ENCODE measurements around the gene ATP6V0E1. TPM values are rescaled to one million over a fixed set of nuclear protein-coding genes. Genes with fewer than 3 reads are reported as not detected.

ATP6V0E1 gene
- total and polyA plus RNA-seq, 11 donors: 127 to 242 (median 204) TPM

DNA sequence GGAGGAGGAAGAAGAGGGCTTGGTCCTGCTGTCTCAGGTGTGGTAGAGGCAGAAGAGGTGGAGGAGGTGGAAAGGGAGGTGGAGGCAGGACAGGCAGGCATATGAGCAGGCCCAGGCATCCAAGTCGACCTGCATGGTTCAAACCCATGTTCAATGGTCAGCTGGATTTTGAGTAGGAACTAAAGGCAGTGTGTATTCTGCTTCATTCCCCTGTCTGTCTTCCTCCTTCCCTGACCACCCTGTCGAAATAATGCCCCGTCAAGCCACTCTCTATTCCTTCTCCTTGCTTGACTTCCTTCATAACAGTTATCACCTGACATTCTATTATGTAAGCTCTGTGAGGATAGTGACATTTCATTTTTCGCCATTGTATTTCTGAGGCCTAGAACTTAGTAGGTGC, 34.8 kb downstream of the ATP6V0E1 start:
- Histone ChIP-seq H3K27me3 (no peaks in the 10 kb centered on the region), H3K9me3 (no peaks in the 10 kb centered on the region), H3K27ac (peak overlapping the region in 2 of 12 donors; percentile 22 to 88), H3K36me3 (peaks cover 0 to 33% (median 14%) of the 10 kb centered on the region in 9 donors), H3K4me3 (no peak overlapping the region), H3K4me1 (peaks cover 5 to 70% (median 35%) of the 10 kb centered on the region in 12 donors)
- intact Hi-C loops (cut with DNase I): loop anchor here in 3 of 10 donors (5.0 to 10.0 kb wide), 2 partner anchors 39 to 126 kb away; partner anchors contain the start of genes BNIP1 (in 2 of the 3) and CREBRF (in 1 of the 3)
- peak in 1 of 4 donors; percentile 23 for ATAC-seq
- TF ChIP-seq, protein P1, sequence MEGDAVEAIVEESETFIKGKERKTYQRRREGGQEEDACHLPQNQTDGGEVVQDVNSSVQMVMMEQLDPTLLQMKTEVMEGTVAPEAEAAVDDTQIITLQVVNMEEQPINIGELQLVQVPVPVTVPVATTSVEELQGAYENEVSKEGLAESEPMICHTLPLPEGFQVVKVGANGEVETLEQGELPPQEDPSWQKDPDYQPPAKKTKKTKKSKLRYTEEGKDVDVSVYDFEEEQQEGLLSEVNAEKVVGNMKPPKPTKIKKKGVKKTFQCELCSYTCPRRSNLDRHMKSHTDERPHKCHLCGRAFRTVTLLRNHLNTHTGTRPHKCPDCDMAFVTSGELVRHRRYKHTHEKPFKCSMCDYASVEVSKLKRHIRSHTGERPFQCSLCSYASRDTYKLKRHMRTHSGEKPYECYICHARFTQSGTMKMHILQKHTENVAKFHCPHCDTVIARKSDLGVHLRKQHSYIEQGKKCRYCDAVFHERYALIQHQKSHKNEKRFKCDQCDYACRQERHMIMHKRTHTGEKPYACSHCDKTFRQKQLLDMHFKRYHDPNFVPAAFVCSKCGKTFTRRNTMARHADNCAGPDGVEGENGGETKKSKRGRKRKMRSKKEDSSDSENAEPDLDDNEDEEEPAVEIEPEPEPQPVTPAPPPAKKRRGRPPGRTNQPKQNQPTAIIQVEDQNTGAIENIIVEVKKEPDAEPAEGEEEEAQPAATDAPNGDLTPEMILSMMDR (IDR thresholded peaks at IDR 0.05): no peak
- no peak for TF ChIP-seq POLR2A (IDR thresholded peaks at IDR 0.05)
- 90 to 99% (median 93%) methylated on average over 4 of the region's 4 CpGs for WGBS, 4 donors
- DNase-seq: no peak

DNA sequence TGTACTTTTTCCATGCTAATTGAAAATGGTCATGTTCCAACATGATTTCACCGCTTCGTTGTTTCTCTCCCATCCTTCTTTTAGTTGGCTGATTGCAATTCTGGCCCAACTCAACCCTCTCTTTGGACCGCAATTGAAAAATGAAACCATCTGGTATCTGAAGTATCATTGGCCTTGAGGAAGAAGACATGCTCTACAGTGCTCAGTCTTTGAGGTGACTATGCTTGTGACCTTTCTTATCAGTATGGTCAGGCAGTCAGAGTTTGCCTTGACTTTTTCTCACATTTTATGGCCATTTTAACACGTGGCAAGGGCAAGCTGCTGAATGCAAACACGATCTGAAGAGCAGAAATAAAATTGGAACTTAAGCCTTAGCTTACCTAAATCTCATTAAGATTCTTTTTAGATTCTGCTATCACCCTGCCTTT, 36.6 kb downstream of the ATP6V0E1 start:
- H3K9me3 ChIP-seq: no peaks in the 10 kb centered on the region
- H3K4me3 ChIP-seq: no peak overlapping the region
- 57 to 70% (median 66%) methylated on average over 5 of the region's 5 CpGs for WGBS, 4 donors
- H3K27ac ChIP-seq: peak overlapping the region in 9 of 12 donors; percentile 29 to 64 (median 59)
- TF ChIP-seq POLR2A (IDR thresholded peaks at IDR 0.05): no peak
- TF ChIP-seq, protein P1 (IDR thresholded peaks at IDR 0.05): no peak
- DNase-seq (peak in 1 of 5 donors; percentile 10), ATAC-seq (no peak)
- intact Hi-C loops (cut with DNase I): no loop called here
- H3K4me1 ChIP-seq: peaks cover 5 to 52% (median 31%) of the 10 kb centered on the region in 12 donors
- H3K27me3 ChIP-seq: no peaks in the 10 kb centered on the region
- H3K36me3 ChIP-seq: peaks cover 0 to 37% (median 21%) of the 10 kb centered on the region in 9 donors

DNA sequence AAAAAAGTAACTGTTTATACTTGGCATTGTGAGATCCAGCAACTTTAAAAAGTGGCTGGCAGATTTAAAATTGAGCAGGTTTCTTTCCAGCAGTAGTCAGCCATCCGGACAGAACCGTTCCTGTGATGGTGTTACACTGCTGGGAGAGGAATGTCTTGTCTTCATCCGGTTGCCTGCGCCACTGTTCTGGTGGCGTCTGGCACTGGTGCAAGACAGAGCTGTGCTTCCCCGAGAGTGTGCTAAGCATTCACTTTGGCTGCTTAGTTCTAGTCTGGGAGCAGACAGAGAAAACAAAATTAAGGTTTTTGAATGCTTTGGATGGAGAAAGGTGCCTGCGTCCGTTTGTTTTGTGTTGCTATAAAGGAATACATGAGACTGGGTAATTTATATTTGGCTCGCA, 37.1 kb downstream of the ATP6V0E1 start:
- no peaks in the 10 kb centered on the region for H3K9me3 ChIP-seq
- peaks cover 5 to 47% (median 27%) of the 10 kb centered on the region in 12 donors for H3K4me1 ChIP-seq
- H3K4me3 ChIP-seq: no peak overlapping the region
- no peak for TF ChIP-seq POLR2A (IDR thresholded peaks at IDR 0.05)
- TF ChIP-seq, protein P1 (IDR thresholded peaks at IDR 0.05): no peak
- H3K36me3 ChIP-seq: peaks cover 0 to 37% (median 21%) of the 10 kb centered on the region in 9 donors
- 52 to 72% (median 65%) methylated on average over 9 of the region's 9 CpGs for WGBS, 4 donors
- peak overlapping the region in 10 of 12 donors; percentile 2 to 64 (median 53) for H3K27ac ChIP-seq
- peak in 3 of 4 donors; percentile 73 to 80 (median 77) for ATAC-seq
- H3K27me3 ChIP-seq: no peaks in the 10 kb centered on the region
- peak in 4 of 5 donors; percentile 29 to 54 (median 43) for DNase-seq
- intact Hi-C loops (cut with DNase I): no loop called here

DNA sequence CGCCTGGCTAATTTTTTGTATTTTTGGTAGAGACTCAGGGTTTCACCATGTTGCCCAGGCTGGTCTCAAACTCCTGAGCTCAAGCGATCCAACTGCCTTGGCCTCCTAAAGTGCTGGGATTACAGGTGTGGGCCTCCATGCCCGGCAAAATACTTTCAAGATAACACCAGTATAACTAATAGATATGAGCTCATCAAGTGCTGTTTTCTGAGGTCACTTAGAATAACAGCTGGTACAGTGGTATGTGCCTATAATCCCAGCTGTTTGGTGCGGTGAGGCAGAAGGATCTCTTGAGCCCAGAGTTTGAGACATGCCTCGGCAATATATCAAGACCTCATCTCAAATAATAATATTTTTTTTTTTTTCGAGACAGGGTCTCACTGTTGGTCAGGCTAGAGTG, 42.1 kb downstream of the ATP6V0E1 start:
- no peak overlapping the region for H3K4me3 ChIP-seq
- TF ChIP-seq POLR2A (IDR thresholded peaks at IDR 0.05): no peak
- TF ChIP-seq, protein P1 (IDR thresholded peaks at IDR 0.05): no peak
- H3K9me3 ChIP-seq: no peaks in the 10 kb centered on the region
- no peaks in the 10 kb centered on the region for H3K27me3 ChIP-seq
- ATAC-seq (peak in 1 of 4 donors; percentile 16), DNase-seq (no peak)
- peaks cover 0 to 32% (median 18%) of the 10 kb centered on the region in 9 donors for H3K36me3 ChIP-seq
- 76 to 82% (median 79%) methylated on average over 6 of the region's 6 CpGs for WGBS, 4 donors
- intact Hi-C loops (cut with DNase I): no loop called here
- H3K4me1 ChIP-seq: peaks cover 0 to 51% (median 33%) of the 10 kb centered on the region in 12 donors
- no peak overlapping the region for H3K27ac ChIP-seq
